GM19452 (cell line): ENCODE results near the gene SLC43A3.

Experiments
- ATAC-seq: cut with Tn5 transposase; IDR thresholded peaks from one replicate; pipeline ENCODE4 v1.9.1; 2021; ENCODE audit not compliant: unreplicated experiment

SLC43A3 gene

GRCh38 chr11:57359896-57360690 lies 66.8 kb downstream of the SLC43A3 start:
- ATAC-seq, result no peak

- ATAC-seq, result no peak
Observed at GRCh38 chr11:57359396-57359795, 67.5 kb downstream of the SLC43A3 start.

- no peak for ATAC-seq
Observed at GRCh38 chr11:57358991-57359390, 67.9 kb downstream of the SLC43A3 start.

- no peak for ATAC-seq
Observed at GRCh38 chr11:57358543-57358961, 68.4 kb downstream of the SLC43A3 start.

- ATAC-seq, result no peak
Observed at GRCh38 chr11:57357856-57358255, 69.1 kb downstream of the SLC43A3 start.

- ATAC-seq, result no peak
Observed at GRCh38 chr11:57357310-57357709, 69.6 kb downstream of the SLC43A3 start.
